ENCODE results near the gene CLIC5.

Gene CLIC5

DNA sequence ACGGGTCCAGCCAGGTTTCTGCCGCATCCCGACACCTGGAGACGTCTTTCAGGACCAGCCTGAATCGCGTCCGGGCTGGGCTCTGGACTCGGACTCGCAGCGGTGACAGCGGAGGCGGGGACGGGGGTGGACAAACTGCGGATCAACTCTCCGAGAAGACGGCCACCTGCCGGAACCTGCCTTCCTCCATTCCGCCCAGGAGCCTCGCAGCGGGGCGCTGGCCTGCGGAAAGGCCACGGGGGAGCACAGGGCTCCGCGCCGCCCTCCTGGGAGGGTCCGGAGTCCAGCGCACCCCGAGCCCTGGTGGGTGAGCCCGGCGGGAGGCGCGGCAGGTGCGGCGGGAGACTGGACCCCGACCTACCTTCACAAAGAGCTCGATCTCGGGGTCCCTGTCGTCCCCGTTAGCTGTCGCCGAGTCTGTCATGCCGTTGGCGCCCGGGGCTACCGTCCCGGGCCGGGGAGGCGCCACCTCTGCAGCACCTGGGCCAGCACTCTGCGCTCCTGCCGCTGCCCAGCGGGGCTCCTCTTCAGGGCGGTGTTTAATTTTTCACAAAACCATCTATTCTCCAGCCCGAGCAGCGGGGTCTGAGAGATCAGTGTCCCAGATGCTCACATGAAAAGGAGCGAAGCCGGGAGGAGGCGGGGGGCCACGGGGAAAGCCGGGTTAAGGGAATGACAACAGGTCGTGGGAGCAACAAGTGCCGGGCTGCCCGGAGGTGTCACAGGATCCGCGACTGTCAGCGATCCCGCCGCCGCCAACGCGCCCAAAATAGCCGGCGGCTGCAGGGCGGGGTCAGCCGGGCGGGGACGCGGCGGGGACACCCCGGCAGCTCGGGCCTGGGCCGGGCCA is at the start of gene CLIC5:
Gene CLIC5 (minus strand): TSS at position 742 of the 850 bp plus-strand sequence. CDS start 318 bp downstream, at position 424.
- no peak for DNase-seq (ENCODE audit: low spot score)

DNA sequence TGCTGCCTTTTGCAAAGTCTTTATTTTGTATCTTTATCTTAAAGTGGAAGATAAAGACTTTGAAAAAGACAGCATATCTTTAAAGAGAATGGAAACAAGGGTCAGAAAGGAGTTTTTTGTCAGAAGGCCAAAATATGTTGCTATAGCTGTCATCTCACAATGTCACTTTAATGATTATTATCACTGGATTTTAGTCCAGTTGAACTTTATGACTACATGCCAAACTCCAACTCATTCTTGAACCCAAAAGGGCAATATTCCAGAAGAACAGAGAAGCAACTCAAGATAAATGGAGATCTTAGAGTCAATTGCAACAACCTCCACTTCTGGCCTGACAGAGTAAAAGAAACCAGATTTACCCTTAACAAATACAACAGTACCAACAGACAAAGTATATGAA is 47.3 kb upstream of the CLIC5 start:
- no peak for DNase-seq (ENCODE audit: low spot score)

DNA sequence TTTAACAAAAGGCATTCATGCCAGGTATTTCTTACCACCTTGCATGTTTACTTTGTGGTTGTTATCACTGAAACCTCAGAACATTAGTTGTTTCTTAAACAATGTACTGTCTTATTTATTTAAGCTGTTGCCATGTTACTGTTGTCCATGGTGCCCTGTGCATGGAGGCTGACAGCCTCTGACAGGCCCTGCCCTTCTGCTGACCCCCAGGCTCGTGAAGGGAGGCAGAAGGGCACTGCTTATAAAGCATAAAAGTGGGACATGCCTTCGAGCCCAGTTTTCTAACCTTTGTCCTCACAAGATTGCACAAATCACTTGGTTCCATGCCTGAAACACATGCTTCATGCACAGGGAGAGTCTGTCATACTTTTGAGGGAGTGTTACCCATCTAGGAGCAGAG is 46.7 kb upstream of the CLIC5 start:
- no peak for DNase-seq (ENCODE audit: low spot score)

- no peak for DNase-seq (ENCODE audit: low spot score)
Observed at GRCh38 chr6:46061497-46061896, 45.8 kb upstream of the CLIC5 start.

DNA sequence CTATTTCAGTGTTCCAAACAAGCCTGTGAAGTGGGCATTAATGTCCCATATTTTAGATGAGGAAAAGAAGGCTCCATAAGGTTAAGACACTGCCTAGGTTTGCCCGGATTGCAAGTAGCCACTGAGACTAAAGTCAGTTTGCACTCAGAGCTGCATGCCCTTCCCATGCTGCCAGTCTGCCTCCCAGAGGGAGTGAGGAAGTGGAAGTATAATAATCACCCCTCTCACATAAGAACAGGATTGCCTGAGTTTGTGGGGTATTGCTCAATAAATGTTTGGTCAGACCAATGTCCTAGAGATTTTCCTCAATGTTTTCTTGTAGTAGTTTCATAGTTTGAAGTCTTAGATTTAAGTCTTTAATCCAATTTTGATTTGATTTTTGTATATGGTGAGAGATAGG is 43.9 kb upstream of the CLIC5 start:
- DNase-seq (ENCODE audit: low spot score): no peak

- DNase-seq (ENCODE audit: low spot score): no peak
Observed at GRCh38 chr6:46058951-46059350, 43.3 kb upstream of the CLIC5 start.

DNA sequence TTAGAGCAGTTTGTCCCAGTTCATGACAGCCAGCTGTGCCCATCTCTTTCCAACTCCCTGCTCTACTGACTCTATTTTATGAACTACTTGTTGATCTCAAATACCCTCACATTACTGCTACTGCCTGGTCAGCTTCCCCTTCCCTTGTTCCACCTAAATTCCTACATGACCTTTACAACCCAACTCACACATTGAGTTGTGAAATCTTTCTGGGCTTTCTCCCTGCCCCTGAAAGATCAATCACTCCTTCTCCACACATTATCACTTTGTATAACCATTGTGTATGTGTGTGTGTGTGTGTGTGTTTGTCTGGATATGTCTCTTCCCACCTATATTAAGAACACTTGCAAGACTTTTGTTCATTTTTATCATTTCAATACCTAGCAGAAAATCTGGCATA is 42.1 kb upstream of the CLIC5 start:
- no peak for DNase-seq (ENCODE audit: low spot score)

- no peak for DNase-seq (ENCODE audit: low spot score)
Observed at GRCh38 chr6:46056906-46057529, 41.4 kb upstream of the CLIC5 start.

- no peak for DNase-seq (ENCODE audit: low spot score)
Observed at GRCh38 chr6:46054516-46054915, 38.9 kb upstream of the CLIC5 start.

GRCh38 chr6:46053039-46053933 is 37.6 kb upstream of the CLIC5 start:
- DNase-seq (ENCODE audit: low spot score): no peak

- DNase-seq (ENCODE audit: low spot score): no peak
Observed at GRCh38 chr6:46052479-46052878, 36.8 kb upstream of the CLIC5 start.

DNA sequence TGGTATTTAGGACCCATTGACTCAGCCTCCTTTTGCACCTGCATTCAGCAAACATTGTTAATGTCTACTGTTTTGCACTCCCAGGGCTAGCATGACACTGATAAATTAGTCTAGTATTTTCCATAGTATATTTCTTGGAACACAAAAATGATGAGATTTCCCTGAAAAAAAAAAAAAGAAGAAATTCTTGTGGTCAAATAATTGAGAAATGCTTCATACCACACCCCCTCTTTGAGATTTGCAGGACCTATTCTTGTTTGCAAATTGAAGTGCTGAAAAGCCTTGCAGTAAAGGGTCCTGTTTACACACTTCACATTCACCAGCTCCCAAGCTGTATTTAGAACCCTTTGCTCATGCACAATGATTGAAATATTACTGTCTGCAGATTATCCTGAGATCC is 36.3 kb upstream of the CLIC5 start:
- DNase-seq (ENCODE audit: low spot score): no peak

DNA sequence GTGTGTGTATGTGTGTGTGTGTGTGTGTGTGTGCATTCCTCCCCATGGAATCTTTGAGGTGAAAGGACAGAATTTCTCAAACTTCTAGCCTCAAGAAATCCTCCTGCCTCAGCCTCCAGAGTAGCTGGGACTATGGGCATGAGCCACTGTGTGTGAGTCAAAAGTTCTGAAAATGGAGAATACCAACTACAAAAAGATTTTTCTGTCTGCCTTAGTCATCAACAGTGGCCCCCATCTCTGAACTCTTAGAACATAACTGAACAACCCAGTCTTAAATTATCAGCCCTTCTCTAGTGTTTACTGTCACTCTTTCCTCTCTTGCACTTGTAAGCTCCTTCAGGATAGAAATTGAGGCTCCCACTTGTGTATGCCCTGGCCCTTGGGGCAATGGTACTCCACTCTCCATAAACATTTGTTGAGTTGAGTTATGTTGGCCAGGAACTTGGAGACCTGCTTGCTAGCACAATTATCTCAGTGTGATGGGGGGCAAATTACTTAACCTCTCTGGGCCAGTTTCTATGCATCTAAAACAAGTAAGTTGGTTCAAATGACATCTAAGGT is 35.3 kb upstream of the CLIC5 start:
- no peak for DNase-seq (ENCODE audit: low spot score)

GRCh38 chr6:46048646-46049297 is 33.1 kb upstream of the CLIC5 start:
- DNase-seq (ENCODE audit: low spot score): no peak

DNA sequence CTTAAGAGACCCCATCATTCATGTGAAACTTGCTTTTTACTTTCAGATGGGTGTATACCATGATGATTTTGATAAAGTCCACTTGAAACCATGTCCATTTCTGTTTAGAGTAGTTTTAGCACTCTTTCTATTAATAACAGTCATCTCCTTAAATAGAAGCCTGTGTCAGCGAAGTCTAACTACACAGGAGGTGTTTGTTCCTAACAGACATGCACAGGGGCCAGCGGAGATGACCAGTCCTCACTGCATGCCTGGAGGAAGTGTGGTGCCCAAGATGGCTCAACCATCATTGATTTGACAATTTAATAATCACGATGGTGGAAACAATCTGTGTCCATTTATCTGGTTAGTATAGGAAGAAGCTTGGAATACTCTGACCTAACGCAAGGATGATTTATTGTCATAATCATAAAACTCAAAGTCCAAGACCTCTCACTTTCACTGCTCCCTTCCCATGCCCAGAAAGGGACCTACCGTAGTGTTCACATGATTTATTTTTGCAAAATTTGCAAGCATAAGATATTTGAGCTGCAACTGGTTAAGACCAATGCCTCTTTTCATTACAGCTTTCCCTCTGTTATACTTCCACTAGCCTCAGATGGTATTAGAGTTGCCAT is 31.0 kb upstream of the CLIC5 start:
- no peak for DNase-seq (ENCODE audit: low spot score)

DNA sequence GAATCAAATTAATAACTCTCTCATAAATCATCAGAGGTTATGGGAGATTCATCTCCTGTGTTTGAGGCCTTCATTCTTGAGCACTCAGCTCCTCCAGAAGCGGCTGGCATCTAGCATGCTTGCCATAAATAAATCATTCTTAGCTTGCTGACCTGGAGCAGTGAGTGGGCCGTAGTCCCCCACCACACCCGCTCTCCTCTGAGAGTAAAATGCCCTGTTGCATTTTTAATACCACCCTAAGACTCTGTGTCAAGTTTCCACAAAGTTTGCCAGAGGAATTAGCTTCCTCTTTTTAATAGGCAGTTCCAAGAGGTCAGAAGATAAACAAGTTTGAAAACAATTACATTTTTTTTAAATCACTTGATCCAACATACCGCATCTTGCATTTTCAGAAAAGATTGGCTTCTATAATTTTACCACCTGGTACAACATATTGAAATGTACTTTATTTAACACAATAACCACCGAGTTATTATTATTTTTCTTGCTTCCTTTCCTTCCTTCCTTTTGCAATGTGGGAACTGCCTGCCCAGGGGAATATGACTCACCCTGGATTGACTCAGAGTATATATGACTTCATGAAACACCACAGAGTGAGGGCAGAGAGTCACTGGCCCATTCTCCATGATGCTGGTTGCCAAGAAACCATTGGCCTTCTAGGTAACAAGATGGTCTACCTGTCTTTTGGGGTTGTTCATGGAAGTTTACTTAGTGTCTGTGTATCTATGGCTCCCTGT is 29.4 kb upstream of the CLIC5 start:
- no peak for DNase-seq (ENCODE audit: low spot score)

DNA sequence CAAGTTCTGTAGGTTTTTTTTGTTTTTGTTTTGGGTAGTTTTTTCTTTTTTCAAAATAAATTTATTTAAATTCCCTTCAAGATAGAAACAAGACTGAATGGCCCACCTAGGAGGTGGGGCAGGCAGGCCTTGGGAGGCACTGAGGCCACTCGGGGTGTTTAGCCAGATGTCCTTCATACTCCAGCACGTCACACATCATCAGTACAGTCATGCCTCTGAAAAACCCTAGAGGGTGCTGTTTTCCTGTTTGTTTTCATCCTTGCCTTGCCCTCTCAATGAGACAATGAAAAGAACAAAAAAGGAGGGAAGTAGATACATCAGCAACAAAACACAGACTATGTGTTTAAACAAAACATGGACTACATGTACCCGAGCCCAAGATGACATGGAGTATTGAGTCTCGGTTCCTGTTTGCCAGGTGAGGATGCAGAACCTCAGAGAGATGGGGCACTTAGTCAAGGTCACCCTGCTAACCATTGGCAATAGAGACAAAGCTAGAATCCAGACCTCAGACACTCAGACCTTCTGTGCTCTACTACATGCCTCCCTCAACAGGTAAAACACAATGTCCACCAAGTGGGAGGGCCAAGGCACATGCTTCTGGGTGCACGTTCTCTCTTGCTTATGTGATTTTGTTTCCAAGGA is 26.8 kb upstream of the CLIC5 start:
- peak; percentile 63 for DNase-seq (ENCODE audit: low spot score)

DNA sequence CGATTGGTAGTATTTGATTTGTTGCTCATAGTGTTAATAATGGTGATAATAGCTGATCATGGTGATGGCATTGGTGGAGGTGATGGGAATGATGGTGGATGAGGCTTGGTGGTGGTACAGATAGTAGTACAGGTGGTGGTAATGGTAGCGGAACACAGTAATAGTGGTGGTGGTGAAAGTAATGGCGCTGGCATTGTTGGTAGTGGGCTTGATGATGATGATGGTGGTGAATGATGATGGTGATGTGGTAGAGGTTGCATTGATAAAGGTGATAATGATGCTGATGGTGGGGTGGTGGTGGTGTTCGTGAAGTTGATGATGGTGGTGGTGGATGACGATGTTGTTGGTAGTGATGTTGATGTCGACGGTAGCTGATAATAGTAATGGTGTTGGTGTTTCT is 24.6 kb upstream of the CLIC5 start:
- no peak for DNase-seq (ENCODE audit: low spot score)

GRCh38 chr6:46039646-46040045 is 24.0 kb upstream of the CLIC5 start:
- DNase-seq (ENCODE audit: low spot score): no peak

- DNase-seq (ENCODE audit: low spot score): no peak
Observed at GRCh38 chr6:46036911-46037310, 21.3 kb upstream of the CLIC5 start.

All from pons (tissue), 1 donor.